HEK293 (cell line): Measurements from ENCODE around the gene FRYL.

Experiments
- CTCF ChIA-PET: fragments of 350-600 bp; formaldehyde crosslinking; extraction: SDS; loops from one replicate; lab custom pipeline; 2021; ENCODE audit warnings: antibody characterized with exemption; lab: Yijun Ruan, JAX
- POLR2A ChIA-PET: fragments of 300-600 bp; formaldehyde crosslinking; extraction: SDS; loops from one replicate; lab custom pipeline; 2020; ENCODE audit warnings: antibody characterized with exemption, inconsistent platforms; lab: Yijun Ruan, JAX
- H3K27ac ChIP-seq: fragments of 200-500 bp; sonication (Bioruptor generic); 2 replicates; pipeline ENCODE4 v1.5.1; 2014; ENCODE audit warnings: low read depth, low read length, control low read depth, inconsistent platforms; ENCODE audit errors: extremely low read depth
- H3K36me3 ChIP-seq, 2 experiments: fragments of 200-500 bp in 1 of 2; sonication (Bioruptor generic) in 1 of 2; 1 replicate in 1 of 2; 2 replicates in 1 of 2; pipeline ENCODE4 v1.5.1; 2014 to 2017; ENCODE audit warnings: inconsistent platforms in 2 of 2, low read length in 2 of 2; ENCODE audit not compliant: control insufficient read depth in 2 of 2, insufficient read depth in 1 of 2
- H3K4me1 ChIP-seq: fragments of 200-500 bp; sonication (Bioruptor generic); 2 replicates; pipeline ENCODE4 v1.5.1; 2014; ENCODE audit warnings: mild to moderate bottlenecking, low read length, inconsistent platforms; ENCODE audit not compliant: control insufficient read depth, insufficient read depth
- H3K4me3 ChIP-seq: 2 replicates; pipeline ENCODE4 v1.5.1; 2011; ENCODE audit warnings: low read depth, mild to moderate bottlenecking, control low read depth, low read length, moderate library complexity
- H3K9me3 ChIP-seq: fragments of 200-500 bp; sonication (Bioruptor generic); 2 replicates; pipeline ENCODE4 v1.5.1; 2014; ENCODE audit warnings: low read depth, low read length, inconsistent platforms; ENCODE audit not compliant: control insufficient read depth, insufficient read depth
- AEBP2 ChIP-seq: fragments of 450-650 bp; formaldehyde crosslinking; IDR thresholded peaks from 2 replicates; pipeline ENCODE4 v1.5.1; 2016; ENCODE audit warnings: missing biosample characterization, missing genetic modification characterization, borderline replicate concordance
- ELK4 ChIP-seq: IDR thresholded peaks from 2 replicates; pipeline ENCODE4 v1.6.1; 2011; ENCODE audit warnings: mild to moderate bottlenecking, low read depth, low read length, borderline replicate concordance
- REPIN1 ChIP-seq: fragments of 450-650 bp; formaldehyde crosslinking; IDR thresholded peaks from 2 replicates; pipeline ENCODE4 v1.5.1; 2017; ENCODE audit warnings: missing biosample characterization, missing genetic modification characterization, low read depth
- SCRT2 ChIP-seq: fragments of 450-650 bp; formaldehyde crosslinking; IDR thresholded peaks from 2 replicates; pipeline ENCODE4 v1.5.1; 2016; ENCODE audit warnings: missing biosample characterization, missing genetic modification characterization
- ZBTB10 ChIP-seq: fragments of 450-650 bp; formaldehyde crosslinking; IDR thresholded peaks from 2 replicates; pipeline ENCODE4 v1.5.1; 2016; ENCODE audit warnings: missing biosample characterization, missing genetic modification characterization
- ZBTB17 ChIP-seq: fragments of 450-650 bp; formaldehyde crosslinking; IDR thresholded peaks from 2 replicates; pipeline ENCODE4 v1.5.1; 2016; ENCODE audit warnings: missing biosample characterization, missing genetic modification characterization
- ZNF18 ChIP-seq: fragments of 450-650 bp; formaldehyde crosslinking; IDR thresholded peaks from 2 replicates; pipeline ENCODE4 v1.5.1; 2016; ENCODE audit warnings: missing biosample characterization, missing genetic modification characterization
- ZNF184 ChIP-seq: fragments of 450-650 bp; IDR thresholded peaks from 2 replicates; pipeline ENCODE4 v1.5.1; 2018; ENCODE audit warnings: missing biosample characterization, mild to moderate bottlenecking, missing genetic modification characterization
- ZNF266 ChIP-seq: fragments of 450-650 bp; formaldehyde crosslinking; IDR thresholded peaks from 2 replicates; pipeline ENCODE4 v1.5.1; 2016; ENCODE audit warnings: missing biosample characterization, missing genetic modification characterization, low read depth
- ZNF280C ChIP-seq: fragments of 450-650 bp; formaldehyde crosslinking; IDR thresholded peaks from 2 replicates; pipeline ENCODE4 v1.5.1; 2016; ENCODE audit warnings: missing biosample characterization, missing genetic modification characterization
- ZNF488 ChIP-seq: fragments of 450-650 bp; formaldehyde crosslinking; IDR thresholded peaks from 2 replicates; pipeline ENCODE4 v1.5.1; 2016; ENCODE audit warnings: missing biosample characterization, missing genetic modification characterization
- ZNF518A ChIP-seq: fragments of 450-650 bp; formaldehyde crosslinking; conservative IDR thresholded peaks from 2 replicates; pipeline ENCODE4 v1.5.1; 2016; ENCODE audit warnings: low read depth, missing biosample characterization, missing genetic modification characterization
- ZNF670 ChIP-seq: fragments of 450-650 bp; formaldehyde crosslinking; IDR thresholded peaks from 2 replicates; pipeline ENCODE4 v1.5.1; 2016; ENCODE audit warnings: missing biosample characterization, missing genetic modification characterization, low read depth
- ZNF785 ChIP-seq: fragments of 450-650 bp; formaldehyde crosslinking; IDR thresholded peaks from 2 replicates; pipeline ENCODE4 v1.5.1; 2016; ENCODE audit warnings: missing biosample characterization, missing genetic modification characterization

The FRYL gene

GRCh38 chr4:48591372-48591771, 188.7 kb downstream of the FRYL start (continued):
- TF ChIP-seq ZNF670 (tag by site-specific recombination) (no peak), AEBP2 (tag by site-specific recombination) (no peak), ZNF488 (tag by site-specific recombination) (no peak), ELK4 (no peak), ZBTB17 (tag by site-specific recombination) (no peak)
- TF ChIP-seq, all 188 proteins: peak for 0

GRCh38 chr4:48590884-48591283, 189.2 kb downstream of the FRYL start:
- H3K27ac ChIP-seq, result no peak overlapping the region
- H3K4me1 ChIP-seq, result no peaks in the 10 kb centered on the region
- TF ChIP-seq REPIN1 (tag by site-specific recombination) (no peak), ZNF518A (tag by site-specific recombination) (no peak)
- TF ChIP-seq, all 188 proteins: peak for 0
- H3K4me3 ChIP-seq, result no peak overlapping the region
- peaks cover 0 to 20% of the 10 kb centered on the region in 2 experiments; a peak in 1 of 3 replicates for H3K36me3 ChIP-seq
- ChIA-PET CTCF (no interaction called here), POLR2A (no interaction called here)
- no peaks in the 10 kb centered on the region for H3K9me3 ChIP-seq

- peaks cover 0 to 25% of the 10 kb centered on the region in 2 experiments; a peak in 1 of 3 replicates for H3K36me3 ChIP-seq
- no peak overlapping the region for H3K4me3 ChIP-seq
- H3K9me3 ChIP-seq, result no peaks in the 10 kb centered on the region
- no peak overlapping the region for H3K27ac ChIP-seq
- TF ChIP-seq ZNF184 (no peak), ZNF266 (tag by site-specific recombination) (no peak), ZNF280C (tag by site-specific recombination) (no peak), ZBTB10 (tag by site-specific recombination) (no peak), SCRT2 (tag by site-specific recombination) (no peak), ZNF785 (tag by site-specific recombination) (no peak), ZNF18 (tag by site-specific recombination) (no peak)
- POLR2A ChIA-PET, result no interaction called here
- CTCF ChIA-PET, result interaction anchor here (0.6 to 0.7 kb wide), 3 partner anchors 10 to 116 kb away, joined by 3 to 4 read pairs (median 3); no protein-coding TSS in a partner anchor
- H3K4me1 ChIP-seq, result no peaks in the 10 kb centered on the region
Measured at GRCh38 chr4:48589098-48589445, 191.0 kb downstream of the FRYL start.
